VCaP (cell line): ENCODE results near the gene SNRPA.

Source experiments
- H3K27ac ChIP-seq: fragments of 450-650 bp; 2 replicates; pipeline ENCODE4 v1.5.1; 2017
- CTCF ChIP-seq: fragments of 450-650 bp; conservative IDR thresholded peaks from 2 replicates; pipeline ENCODE4 v1.5.1; 2017; ENCODE audit warnings: mild to moderate bottlenecking, moderate library complexity

Gene SNRPA

DNA sequence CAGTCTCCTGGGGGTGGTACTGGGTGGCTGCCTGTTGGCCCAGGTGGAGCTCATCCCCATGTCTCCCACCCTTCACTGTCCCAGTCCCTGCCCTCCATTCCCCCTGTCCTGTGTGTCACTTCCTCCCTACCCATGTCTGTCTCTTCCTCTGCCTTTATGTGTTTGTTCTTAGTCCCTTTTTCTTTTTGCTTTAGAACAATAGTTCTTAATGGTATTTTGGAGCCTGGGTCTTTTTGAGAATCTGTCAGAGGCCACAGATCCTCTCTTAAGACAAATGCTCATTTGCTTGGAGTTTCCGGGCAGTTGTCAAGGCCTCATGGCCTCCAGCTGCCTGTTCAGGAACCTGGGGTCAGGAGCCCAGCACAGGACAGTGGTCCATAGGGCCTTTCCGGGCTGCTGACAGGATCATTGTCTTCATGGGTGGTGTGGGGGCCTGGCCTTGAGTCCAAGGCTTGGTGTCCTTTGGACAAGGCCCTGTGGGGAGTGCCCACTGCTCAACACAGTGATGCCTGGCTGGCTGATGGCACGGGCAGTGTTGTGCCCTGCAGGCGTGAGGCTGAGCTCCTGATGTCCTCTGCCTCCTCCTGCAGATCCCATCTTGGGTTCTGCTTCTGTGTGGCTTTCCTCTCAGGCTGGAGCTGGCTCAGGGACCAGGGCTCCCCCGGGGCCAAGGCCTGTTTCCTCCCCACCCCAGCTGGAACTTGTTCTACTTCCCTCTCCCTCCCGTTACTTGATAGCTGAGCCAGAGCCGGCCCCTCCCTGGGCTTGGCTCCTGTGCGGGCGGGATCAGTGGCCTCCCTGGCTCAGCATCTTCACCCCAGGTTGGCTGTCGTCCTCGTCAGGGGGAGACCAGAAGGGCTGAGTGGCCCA is 51.5 kb downstream of the SNRPA start:
- peak overlapping the region; percentile 91 for H3K27ac ChIP-seq
- no peak for TF ChIP-seq CTCF

DNA sequence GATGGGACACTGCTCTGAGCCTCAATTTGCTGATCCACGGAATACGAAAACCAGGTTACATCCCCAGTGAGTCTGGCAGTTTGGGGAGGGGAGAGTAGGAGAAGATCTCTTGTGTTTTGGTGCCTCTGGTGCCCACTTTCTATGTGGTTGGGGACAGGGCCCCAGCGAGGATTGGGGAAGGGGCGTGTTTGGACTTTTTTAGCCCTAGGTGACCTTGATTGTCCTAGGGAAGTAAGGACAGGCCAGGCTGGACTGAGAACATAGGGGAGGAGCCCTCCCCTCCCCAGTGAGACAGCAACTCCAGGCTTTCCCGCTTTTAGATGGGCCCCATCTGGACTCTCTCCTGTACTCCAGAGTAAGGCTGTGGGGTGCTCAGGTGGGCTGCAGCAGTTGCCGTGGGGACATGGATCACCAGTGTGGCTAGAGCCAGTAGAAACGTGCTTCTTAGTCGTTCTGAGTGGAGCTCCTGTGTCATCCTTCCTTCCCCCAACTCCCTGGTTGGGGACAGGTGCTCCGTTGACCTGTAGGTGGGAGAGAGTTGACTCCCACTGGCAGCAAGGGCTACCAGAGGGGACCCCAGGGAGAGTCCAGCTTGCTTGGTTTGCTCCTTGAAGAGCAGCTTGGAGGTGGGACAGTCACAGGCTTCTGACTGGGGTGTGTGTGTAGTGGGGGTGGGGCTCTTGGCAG is 52.3 kb downstream of the SNRPA start:
- peak overlapping the region; percentile 91 for H3K27ac ChIP-seq
- TF ChIP-seq CTCF: no peak

GRCh38 chr19:40803857-40804782 is 53.1 kb downstream of the SNRPA start:
- no peak for TF ChIP-seq CTCF
- H3K27ac ChIP-seq: peak overlapping the region; percentile 91

- peak; percentile 41 for TF ChIP-seq CTCF
- peak overlapping the region; percentile 91 for H3K27ac ChIP-seq
Measured at GRCh38 chr19:40804783-40805242, 53.8 kb downstream of the SNRPA start.

DNA sequence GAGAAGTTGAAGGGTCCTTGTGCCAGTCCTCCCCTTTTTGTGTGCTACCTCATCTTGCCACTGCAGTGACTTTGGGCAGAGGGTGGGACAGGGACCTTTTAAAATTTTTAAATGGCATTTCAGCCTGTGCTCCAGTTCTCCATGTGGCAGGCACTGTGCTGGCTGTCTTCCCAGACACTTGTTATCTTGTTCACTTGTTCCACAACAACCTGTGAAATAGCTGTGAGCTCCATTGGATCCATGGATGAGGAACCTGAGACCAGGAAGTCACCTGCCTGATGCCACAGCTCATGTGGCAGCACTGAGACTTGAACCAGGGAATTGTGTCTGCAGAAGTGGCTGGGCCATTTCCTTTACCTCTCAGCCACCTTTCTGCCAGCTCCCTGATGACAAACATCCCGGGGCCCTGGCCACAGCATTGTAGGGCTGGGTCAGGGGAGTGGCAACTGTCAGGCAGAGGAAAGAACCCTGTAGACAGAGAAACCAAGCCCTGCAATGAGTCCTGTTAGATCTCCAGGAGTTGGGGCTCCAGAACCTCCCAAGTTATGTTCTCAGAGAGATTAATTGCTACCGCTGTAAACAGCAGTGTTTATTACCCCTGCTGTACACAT is 54.4 kb downstream of the SNRPA start:
- peak overlapping the region; percentile 91 for H3K27ac ChIP-seq
- TF ChIP-seq CTCF: no peak

DNA sequence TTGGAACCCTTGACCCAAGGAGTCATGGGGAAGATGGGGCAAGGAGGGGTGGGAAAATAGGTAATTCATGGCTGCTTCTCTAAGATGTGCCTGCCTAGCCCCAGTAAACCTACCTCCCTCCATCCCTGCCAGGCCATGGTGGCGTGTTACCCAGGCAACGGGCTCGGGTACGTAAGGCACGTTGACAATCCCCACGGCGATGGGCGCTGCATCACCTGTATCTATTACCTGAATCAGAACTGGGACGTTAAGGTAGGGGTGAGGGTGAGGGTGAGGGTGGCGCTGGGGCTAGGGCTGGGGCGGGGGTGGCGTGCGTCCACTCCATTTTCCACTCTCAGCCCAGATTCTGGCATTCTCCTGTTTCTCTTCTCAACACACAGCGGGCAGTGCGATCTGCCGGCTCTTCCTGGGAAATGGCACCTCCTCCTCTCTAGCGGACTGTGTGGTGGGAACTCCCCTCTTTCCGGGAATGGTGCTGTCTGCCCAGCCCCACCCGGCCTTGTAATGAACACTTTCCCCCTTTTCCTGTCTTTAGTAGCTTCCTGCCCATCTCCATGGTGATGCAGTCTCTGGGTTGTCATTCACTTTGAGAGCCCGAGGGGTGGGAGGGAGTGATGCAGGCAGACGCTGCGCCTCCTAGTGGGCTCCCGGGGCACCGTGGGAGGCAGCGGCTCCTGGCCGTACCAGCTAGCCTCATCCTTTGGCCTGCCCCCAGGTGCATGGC is 55.6 kb downstream of the SNRPA start:
- peak overlapping the region; percentile 91 for H3K27ac ChIP-seq
- peak; percentile 7; the same call in 1 of the 2 replicates for TF ChIP-seq CTCF
